GM04504 (cell line): Measurements from ENCODE around the gene CYP26A1.

ENCODE experiments used
- DNase-seq: peaks from one replicate; pipeline ENCODE4 v3.0.0-alpha.2; 2012; ENCODE audit warnings: low read depth

The CYP26A1 gene

DNA sequence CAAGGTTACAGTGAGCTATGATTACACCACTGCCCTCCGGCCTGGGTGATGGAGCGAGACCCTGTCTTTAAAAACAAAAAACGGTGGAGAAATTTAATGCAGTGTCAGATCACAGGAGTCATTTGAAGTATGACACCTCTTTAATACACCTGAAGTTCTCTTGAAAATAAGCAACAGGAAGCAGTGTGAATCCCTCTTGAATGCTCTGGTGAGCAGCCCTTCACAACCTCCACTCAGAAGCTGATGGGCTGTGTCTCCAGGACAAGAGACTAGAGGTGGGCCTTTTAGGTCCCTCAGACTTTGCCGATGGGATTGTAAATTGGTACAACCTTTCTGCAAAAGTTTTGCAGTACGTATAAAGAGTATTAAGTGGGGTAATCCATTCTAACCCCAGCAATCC is 50.1 kb downstream of the CYP26A1 start:
- no peak for DNase-seq

DNA sequence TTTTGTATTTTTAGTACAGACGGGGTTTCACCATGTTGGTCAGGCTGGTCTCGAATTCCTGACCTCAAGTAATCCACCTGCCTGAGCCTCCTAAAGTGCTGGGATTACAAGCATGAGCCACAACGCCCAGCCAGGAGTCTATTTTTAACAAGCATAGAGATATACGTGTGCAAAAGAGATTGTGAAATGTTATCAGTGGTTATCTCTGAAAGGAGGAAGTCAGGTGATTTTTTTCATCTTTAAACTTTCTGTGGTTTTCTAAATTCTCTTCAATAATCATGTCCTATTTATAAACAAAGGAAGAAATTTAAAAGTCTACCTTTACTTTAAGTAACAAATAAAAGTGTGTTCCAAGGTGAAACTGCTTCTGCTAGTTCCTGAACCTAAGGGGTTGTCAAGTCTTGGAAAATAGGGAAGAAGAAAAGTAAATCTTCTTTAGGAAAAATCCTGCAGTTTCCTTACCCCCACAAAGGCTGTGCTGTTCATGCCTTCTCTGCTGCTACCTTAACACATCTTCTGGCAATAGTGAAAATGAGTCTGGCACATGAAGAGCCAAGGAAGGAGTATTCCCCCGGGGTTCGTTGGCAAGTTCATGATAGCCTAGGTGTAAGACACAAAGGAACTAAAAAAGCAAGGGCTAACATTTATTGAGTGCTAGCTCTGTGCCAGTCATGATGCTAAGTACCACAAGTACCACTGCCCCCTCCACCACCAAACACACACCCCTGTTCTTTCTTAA is 51.1 kb downstream of the CYP26A1 start:
- no peak for DNase-seq

DNA sequence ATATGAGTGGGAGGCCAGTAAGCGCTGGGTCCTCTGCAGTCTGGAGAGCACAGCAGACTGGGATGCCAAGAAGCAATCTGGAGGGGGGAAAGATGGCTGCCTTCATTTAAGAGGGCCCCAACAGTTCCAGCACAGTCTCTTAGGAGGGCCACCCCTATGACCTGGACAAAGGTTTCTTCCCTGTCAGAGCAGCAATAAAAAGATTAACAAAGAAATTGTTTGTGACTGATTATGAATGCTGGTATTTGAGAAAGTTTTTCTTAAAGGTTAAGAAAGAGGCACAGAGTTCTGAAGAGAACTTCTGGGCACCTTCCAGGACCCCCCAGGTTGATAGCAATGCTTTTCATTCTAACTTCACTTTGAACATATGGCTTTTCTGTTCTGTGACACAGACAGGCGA is 52.3 kb downstream of the CYP26A1 start:
- no peak for DNase-seq

DNA sequence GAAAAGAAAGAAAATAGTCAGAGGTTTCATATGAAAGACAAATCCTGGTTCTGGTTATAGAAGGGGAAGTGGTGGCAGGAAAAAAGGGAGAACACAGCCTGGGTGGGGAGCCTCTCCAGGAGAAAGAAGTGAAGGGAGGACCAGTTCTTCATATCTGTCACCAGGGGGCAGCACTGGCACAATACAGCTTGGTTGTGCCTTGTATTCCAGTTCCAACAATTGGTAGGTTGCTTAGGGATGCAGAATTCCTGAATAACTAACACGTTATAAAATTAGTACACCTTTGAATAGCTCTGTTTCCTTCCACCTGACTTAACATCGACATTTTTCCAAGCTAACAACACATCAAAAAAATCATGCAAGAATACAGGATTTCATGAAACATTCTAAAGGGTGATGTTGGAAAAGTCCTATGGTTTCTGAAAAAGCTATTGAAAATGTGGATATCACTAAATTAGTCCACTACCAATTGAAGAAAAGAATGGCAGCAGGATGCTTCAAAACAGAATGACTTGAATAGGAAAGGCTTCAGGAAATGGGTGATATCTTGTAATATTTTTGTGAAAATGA is 52.9 kb downstream of the CYP26A1 start:
- DNase-seq, result no peak
